Cardiac muscle cell (in vitro differentiated cells and primary cell): ENCODE results near the gene ITGB1. TPM values are rescaled to one million over a fixed set of nuclear protein-coding genes. Genes with fewer than 3 reads are reported as not detected.

Source experiments
- DNase-seq, 2 donors: peaks; one replicate each; pipeline versions ENCODE4 v3.0.0 to v3.0.0-alpha.2; 2010 to 2017; ENCODE audit warnings: low read depth in 1 of 2, low spot score in 1 of 2
- H3K27ac ChIP-seq: fragments of 200-600 bp; sonication (generic); 2 replicates; pipeline ENCODE4 v1.5.1; 2016
- H3K27me3 ChIP-seq: fragments of 200-600 bp; sonication (generic); 2 replicates; pipeline ENCODE4 v1.6.0; 2016; ENCODE audit warnings: control low read depth
- H3K36me3 ChIP-seq: fragments of 200-600 bp; sonication (generic); 2 replicates; pipeline ENCODE4 v1.5.1; 2016; ENCODE audit warnings: control low read depth
- H3K4me1 ChIP-seq: fragments of 200-600 bp; sonication (generic); 2 replicates; pipeline ENCODE4 v1.8.1; 2017; ENCODE audit warnings: low read depth, mild to moderate bottlenecking, mixed run types
- H3K4me3 ChIP-seq: fragments of 200-600 bp; sonication (generic); 2 replicates; pipeline ENCODE4 v1.5.1; 2016; ENCODE audit warnings: mild to moderate bottlenecking
- H3K9me3 ChIP-seq: fragments of 200-600 bp; sonication (generic); 2 replicates; pipeline ENCODE4 v1.5.1; 2017; ENCODE audit warnings: low read depth, mild to moderate bottlenecking, control low read depth
- CTCF ChIP-seq: IDR thresholded peaks from 2 replicates; pipeline ENCODE4 v1.5.1; 2012; ENCODE audit warnings: low read depth, mild to moderate bottlenecking, low read length
- polyA plus RNA-seq: library from polyadenylated mRNA; unstranded; fragments of >200 nt; fragmentation: Nextera tagmentation; extraction: Ambion mirVana; gene quantifications from 2 replicates; pipeline ENCODE4 v1.2.1, GENCODE V29; 2016
- total RNA-seq: library from RNA; depleted of rRNA; stranded (reverse); fragments of >200 nt; gene quantifications from 2 replicates; pipeline ENCODE4 v1.2.3, GENCODE V29; 2016

ITGB1 gene
- total and polyA plus RNA-seq, 2 experiments from 2014 or later: 321 to 490 TPM

- Histone ChIP-seq H3K27me3 (no peaks in the 10 kb centered on the region), H3K4me1 (peaks cover 30% of the 10 kb centered on the region), H3K9me3 (no peaks in the 10 kb centered on the region), H3K36me3 (peaks cover 14% of the 10 kb centered on the region), H3K4me3 (no peak overlapping the region), H3K27ac (peak overlapping the region; percentile 94)
- DNase-seq: peak; percentile 43 to 49
- no peak for TF ChIP-seq CTCF
Observed at GRCh38 chr10:32937911-32938424, 20.1 kb downstream of the ITGB1 start.

GRCh38 chr10:32932225-32932729, 25.8 kb downstream of the ITGB1 start:
- Histone ChIP-seq H3K27me3 (no peaks in the 10 kb centered on the region), H3K4me1 (no peaks in the 10 kb centered on the region), H3K36me3 (peaks cover 33% of the 10 kb centered on the region), H3K9me3 (no peaks in the 10 kb centered on the region), H3K27ac (no peak overlapping the region), H3K4me3 (no peak overlapping the region)
- TF ChIP-seq CTCF: no peak
- DNase-seq: no peak

- TF ChIP-seq CTCF: no peak
- H3K9me3 ChIP-seq: no peaks in the 10 kb centered on the region
- H3K4me1 ChIP-seq: no peaks in the 10 kb centered on the region
- no peak overlapping the region for H3K4me3 ChIP-seq
- peaks cover 40% of the 10 kb centered on the region for H3K36me3 ChIP-seq
- no peaks in the 10 kb centered on the region for H3K27me3 ChIP-seq
- H3K27ac ChIP-seq: no peak overlapping the region
- DNase-seq: no peak
Observed at GRCh38 chr10:32931593-32931992, 26.4 kb downstream of the ITGB1 start.

- Histone ChIP-seq H3K27me3 (no peaks in the 10 kb centered on the region), H3K9me3 (no peaks in the 10 kb centered on the region), H3K36me3 (peaks cover 54% of the 10 kb centered on the region), H3K27ac (no peak overlapping the region), H3K4me1 (no peaks in the 10 kb centered on the region), H3K4me3 (no peak overlapping the region)
- no peak for DNase-seq
- TF ChIP-seq CTCF: no peak
Observed at GRCh38 chr10:32930036-32930435, 28.0 kb downstream of the ITGB1 start.

GRCh38 chr10:32929634-32930033, 28.4 kb downstream of the ITGB1 start:
- Histone ChIP-seq H3K36me3 (peaks cover 54% of the 10 kb centered on the region), H3K4me1 (no peaks in the 10 kb centered on the region), H3K27ac (no peak overlapping the region), H3K27me3 (no peaks in the 10 kb centered on the region), H3K4me3 (no peak overlapping the region), H3K9me3 (no peaks in the 10 kb centered on the region)
- TF ChIP-seq CTCF: no peak
- DNase-seq: no peak
